ENCODE results near the gene TMEM191C.
"Not testable (repeated sequence)": the region's sequence is repeated elsewhere in the genome, so short reads cannot be mapped to it uniquely, and the experiment has no call there.

The TMEM191C gene

GRCh38 chr22:21473664-21474063 is 6.5 kb downstream of the TMEM191C start:
- DNase-seq (ENCODE audit: low spot score) = not testable (repeated sequence)

DNA sequence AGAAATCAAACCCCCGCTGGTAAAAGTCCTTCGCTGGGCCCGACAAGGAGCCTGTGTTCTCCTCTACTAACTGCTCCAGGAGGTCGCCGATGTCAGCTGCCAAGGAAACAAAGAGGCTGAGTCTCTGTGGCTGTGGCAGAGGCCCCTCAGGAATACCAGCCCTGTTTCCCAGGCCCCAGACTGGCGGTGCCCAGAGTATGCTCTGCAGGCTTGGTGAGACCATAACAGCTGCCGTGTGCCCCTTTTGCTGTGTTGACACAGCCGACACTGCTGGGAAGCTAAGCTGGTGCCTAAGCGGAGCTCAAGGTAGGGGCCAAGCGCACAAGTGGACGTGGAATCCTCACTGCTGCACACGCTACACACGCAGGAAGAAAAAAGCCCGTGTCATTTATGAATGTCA is 16.9 kb downstream of the TMEM191C start:
- DNase-seq (ENCODE audit: low spot score) = not testable (repeated sequence)

GRCh38 chr22:21487723-21488122 is 20.5 kb downstream of the TMEM191C start:
- not testable (repeated sequence) for DNase-seq (ENCODE audit: low spot score)

GRCh38 chr22:21489149-21489680 is 22.0 kb downstream of the TMEM191C start:
- DNase-seq (ENCODE audit: low spot score) = not testable (repeated sequence)

DNA sequence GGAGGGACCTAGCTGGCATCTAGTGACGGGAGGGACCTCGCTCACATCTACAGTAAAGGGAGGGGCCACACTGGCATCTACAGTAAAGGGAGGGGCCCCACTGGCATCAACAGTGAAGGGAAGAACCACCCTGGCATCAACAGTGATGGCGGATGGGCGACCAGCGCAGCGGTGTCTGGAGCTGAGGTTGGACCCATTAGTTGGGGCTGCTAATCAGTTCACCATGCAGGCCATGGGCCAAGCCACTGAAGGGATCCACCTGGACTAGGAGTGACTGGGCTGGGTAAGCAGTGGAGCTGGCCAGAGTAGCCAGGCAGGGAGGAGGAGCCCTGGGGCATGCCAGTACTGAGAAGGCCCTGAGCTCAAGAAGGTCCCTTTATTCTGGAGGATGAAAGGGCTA is 23.4 kb downstream of the TMEM191C start:
- not testable (repeated sequence) for DNase-seq (ENCODE audit: low spot score)

- not testable (repeated sequence) for DNase-seq (ENCODE audit: low spot score)
These were observed 25.1 kb downstream of the TMEM191C start for GRCh38 chr22:21492271-21492670.

DNA sequence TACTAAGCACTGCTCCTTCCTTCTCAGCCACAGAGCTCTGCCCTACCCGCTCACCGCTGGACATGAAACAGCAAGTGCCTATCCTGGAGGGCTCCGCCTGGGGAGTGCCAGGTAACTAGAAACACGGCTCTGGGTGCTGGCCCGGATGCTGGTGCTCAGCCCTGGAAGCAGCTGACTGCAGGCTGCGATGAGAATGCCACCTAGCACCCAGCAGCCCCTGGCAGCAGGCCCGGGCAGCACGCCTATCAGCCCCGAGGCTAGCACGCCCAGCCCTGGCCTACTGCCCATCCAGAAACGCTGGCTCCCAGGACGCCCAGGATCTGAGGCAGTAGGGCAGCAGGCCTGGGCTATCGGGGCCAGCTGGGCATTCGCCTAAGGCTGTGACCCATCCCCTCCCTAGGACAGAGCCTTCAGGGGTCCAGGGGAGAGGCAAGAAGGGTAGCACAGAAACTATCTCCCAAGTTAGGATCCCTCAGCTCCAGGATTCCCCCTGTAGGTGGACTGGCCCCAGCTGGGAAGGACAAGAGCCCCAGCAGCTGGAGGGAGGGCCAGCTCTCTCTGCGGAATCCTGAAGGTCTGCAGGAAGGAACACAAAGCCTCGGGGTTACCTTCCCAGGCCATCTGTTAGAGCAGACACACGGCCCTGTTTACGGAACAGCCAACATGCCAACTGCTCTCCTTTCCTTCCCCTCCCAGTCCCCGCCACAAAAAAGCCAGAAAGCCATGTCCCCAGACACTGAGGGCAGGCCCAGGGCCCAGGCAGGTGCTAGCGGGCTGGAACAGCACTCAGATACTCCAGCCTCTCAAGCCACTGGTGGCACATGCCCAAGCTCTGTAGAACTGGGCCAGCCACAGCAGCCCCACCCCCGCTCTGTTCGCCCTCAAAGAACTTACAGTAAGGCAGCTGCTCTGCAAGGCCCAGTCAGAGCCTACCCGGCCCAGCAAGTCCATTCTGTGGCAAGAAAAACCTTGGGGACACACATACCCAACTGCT is 26.9 kb downstream of the TMEM191C start:
- DNase-seq (ENCODE audit: low spot score) = not testable (repeated sequence)

DNA sequence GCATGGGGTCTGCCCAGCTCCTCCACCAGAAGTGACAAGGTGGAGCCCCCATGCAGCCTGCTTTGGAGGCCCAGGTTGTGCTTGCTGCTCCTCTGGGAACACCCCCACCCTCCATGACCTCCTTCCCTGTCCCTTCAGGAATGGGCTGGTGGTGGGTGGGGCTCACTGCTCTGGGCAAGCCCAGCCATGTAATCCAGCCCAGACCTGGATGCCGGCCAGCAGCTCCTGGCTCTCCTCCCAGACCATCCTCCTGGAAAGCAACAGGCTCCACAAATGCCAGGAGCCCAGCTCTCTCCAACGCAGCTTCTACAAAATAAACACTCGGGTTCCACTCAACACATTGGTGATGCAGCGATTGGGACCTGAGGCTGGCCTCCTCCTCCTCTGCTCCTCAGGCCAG is 30.8 kb downstream of the TMEM191C start:
- DNase-seq (ENCODE audit: low spot score) = not testable (repeated sequence)

- DNase-seq (ENCODE audit: low spot score) = not testable (repeated sequence)
These were observed 31.3 kb downstream of the TMEM191C start for GRCh38 chr22:21498489-21498888.

- DNase-seq (ENCODE audit: low spot score) = not testable (repeated sequence)
These were observed 32.7 kb downstream of the TMEM191C start for GRCh38 chr22:21499623-21500506.

- DNase-seq (ENCODE audit: low spot score) = not testable (repeated sequence)
These were observed 43.2 kb downstream of the TMEM191C start for GRCh38 chr22:21510397-21510796.

GRCh38 chr22:21512022-21512421 is 44.8 kb downstream of the TMEM191C start:
- DNase-seq (ENCODE audit: low spot score) = not testable (repeated sequence)

- DNase-seq (ENCODE audit: low spot score) = not testable (repeated sequence)
These were observed 46.9 kb downstream of the TMEM191C start for GRCh38 chr22:21514117-21514516.

- DNase-seq (ENCODE audit: low spot score) = not testable (repeated sequence)
These were observed 48.0 kb downstream of the TMEM191C start for GRCh38 chr22:21515234-21515633.

- DNase-seq (ENCODE audit: low spot score) = not testable (repeated sequence)
These were observed 49.3 kb downstream of the TMEM191C start for GRCh38 chr22:21516522-21516921.

DNA sequence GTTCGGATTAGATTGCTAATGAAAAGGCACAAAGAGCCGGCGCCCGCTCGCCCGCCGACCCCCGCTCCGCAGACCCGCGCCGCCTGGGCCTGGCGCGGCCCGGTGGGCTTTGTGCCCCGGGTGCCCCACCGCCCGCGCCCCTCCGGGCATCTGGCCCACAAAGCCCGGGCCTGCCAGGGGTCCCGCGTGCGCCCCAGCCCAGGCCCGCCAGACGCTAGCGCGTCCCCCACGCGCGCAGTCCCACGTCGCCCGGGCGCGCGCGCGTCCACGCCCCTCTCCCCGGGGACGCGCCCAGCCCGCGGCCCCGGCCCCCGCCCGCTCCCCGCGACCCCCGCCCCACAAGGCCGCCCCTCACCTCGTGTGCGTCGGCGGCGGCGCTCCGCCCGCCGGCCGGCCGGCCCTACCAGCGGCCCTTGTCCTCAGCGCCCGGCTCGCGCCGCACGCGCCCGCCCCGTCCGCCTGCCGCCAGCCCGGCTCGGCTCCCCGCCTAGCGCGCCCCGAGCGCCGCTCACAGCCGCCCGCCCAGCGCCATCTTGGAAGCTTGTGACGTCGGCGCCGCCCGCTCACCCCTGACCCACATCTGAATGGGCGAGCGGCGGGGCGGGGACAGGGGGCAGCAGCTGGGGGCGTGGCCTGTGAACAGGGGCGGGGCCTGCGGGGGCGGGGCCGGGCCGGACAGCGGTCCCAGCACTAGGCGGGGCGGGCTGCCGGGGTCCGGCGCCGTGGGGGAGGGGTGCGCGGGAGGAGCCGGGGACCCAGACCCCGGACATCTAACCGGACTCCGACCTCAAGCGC is 50.0 kb downstream of the TMEM191C start:
- not testable (repeated sequence) for DNase-seq (ENCODE audit: low spot score)

Data from cerebellar cortex (tissue), 1 donor.